ENCODE measurements around the gene GAS6.

GAS6 gene

GRCh38 chr13:113883314-113883811 lies 19.5 kb upstream of the GAS6 start:
- DNase-seq (ENCODE audit: low spot score) = no peak
- in situ Hi-C loops (cut with MboI; ENCODE audit: low sequenced_read_pairs, unreplicated experiment) = no loop called here

GRCh38 chr13:113882716-113883115 lies 18.8 kb upstream of the GAS6 start:
- in situ Hi-C loops (cut with MboI; ENCODE audit: low sequenced_read_pairs, unreplicated experiment) = no loop called here
- no peak for DNase-seq (ENCODE audit: low spot score)
- TF ChIP-seq CTCF (IDR thresholded peaks at IDR 0.05; ENCODE audit: borderline replicate concordance, control extremely low read depth, extremely low read depth, insufficient read depth, missing control alignments) = no peak

More at GRCh38 chr13:113883314-113883811, 19.5 kb upstream of the GAS6 start:
- no peak for TF ChIP-seq CTCF (IDR thresholded peaks at IDR 0.05; ENCODE audit: borderline replicate concordance, control extremely low read depth, extremely low read depth, insufficient read depth, missing control alignments)

DNA sequence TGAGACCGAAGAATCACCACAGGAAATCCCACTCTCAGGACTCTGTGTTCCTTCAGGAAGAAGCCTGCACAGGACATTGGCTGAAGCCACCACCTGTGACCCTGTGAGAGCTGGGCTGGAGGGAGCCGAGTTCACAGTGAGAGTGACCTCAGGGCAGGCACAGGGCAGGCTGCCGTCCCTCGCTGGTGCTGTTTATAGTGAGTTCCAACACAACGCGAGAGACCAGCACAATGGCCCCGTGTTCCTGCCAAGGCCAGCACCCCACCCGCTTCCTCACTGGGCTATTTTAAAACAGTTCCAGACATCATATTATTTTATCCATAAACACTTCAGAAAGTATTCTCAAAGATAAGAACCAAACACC lies 18.4 kb upstream of the GAS6 start:
- in situ Hi-C loops (cut with MboI; ENCODE audit: low sequenced_read_pairs, unreplicated experiment) = no loop called here
- no peak for TF ChIP-seq CTCF (IDR thresholded peaks at IDR 0.05; ENCODE audit: borderline replicate concordance, control extremely low read depth, extremely low read depth, insufficient read depth, missing control alignments)
- no peak for DNase-seq (ENCODE audit: low spot score)

DNA sequence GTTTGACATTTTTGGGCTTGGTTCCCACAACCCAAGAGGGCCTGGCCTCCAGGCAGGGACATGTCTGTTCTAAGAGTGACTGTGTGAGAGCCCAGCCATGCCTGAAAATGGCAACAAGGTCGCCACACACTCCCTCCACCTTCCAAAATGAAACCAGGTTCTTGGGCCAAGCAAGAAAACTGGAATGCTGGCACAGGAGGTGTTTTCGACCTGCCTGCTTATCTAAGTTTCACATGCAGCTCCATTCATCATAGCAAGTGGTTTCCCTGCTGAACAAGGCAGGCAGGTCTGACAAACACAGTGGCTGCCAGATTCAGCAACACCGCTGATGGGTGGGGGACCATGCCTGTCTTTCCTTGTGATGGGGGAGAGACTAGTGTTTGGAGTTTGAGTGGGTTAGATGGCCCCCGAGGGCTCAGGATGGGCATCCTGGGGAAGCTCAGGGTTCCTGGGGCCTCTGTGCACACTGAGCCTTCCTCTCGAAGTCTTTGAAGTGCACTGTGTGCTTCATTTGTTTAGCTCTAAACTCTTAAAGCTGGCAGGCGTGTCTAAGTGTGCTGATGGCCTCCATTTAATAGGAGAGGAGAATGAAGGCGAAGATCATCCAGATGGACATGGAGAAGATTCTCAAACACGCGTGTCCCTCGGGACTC lies 17.9 kb upstream of the GAS6 start:
- no peak for DNase-seq (ENCODE audit: low spot score)
- TF ChIP-seq CTCF (IDR thresholded peaks at IDR 0.05; ENCODE audit: borderline replicate concordance, control extremely low read depth, extremely low read depth, insufficient read depth, missing control alignments) = no peak
- in situ Hi-C loops (cut with MboI; ENCODE audit: low sequenced_read_pairs, unreplicated experiment) = no loop called here

- no peak for TF ChIP-seq CTCF (IDR thresholded peaks at IDR 0.05; ENCODE audit: borderline replicate concordance, control extremely low read depth, extremely low read depth, insufficient read depth, missing control alignments)
- in situ Hi-C loops (cut with MboI; ENCODE audit: low sequenced_read_pairs, unreplicated experiment) = no loop called here
- no peak for DNase-seq (ENCODE audit: low spot score)
These were observed 17.1 kb upstream of the GAS6 start for GRCh38 chr13:113880651-113881611.

- in situ Hi-C loops (cut with MboI; ENCODE audit: low sequenced_read_pairs, unreplicated experiment) = no loop called here
- no peak for TF ChIP-seq CTCF (IDR thresholded peaks at IDR 0.05; ENCODE audit: borderline replicate concordance, control extremely low read depth, extremely low read depth, insufficient read depth, missing control alignments)
- DNase-seq (ENCODE audit: low spot score) = no peak
These were observed 15.9 kb upstream of the GAS6 start for GRCh38 chr13:113879494-113880360.
